HG03060 (cell line): ENCODE data around the gene SIVA1.

Experiments used
- ATAC-seq: cut with Tn5 transposase; IDR thresholded peaks from one replicate; pipeline ENCODE4 v1.9.1; 2021; ENCODE audit warnings: low read depth, moderate number of reproducible peaks; ENCODE audit not compliant: unreplicated experiment

The SIVA1 gene

DNA sequence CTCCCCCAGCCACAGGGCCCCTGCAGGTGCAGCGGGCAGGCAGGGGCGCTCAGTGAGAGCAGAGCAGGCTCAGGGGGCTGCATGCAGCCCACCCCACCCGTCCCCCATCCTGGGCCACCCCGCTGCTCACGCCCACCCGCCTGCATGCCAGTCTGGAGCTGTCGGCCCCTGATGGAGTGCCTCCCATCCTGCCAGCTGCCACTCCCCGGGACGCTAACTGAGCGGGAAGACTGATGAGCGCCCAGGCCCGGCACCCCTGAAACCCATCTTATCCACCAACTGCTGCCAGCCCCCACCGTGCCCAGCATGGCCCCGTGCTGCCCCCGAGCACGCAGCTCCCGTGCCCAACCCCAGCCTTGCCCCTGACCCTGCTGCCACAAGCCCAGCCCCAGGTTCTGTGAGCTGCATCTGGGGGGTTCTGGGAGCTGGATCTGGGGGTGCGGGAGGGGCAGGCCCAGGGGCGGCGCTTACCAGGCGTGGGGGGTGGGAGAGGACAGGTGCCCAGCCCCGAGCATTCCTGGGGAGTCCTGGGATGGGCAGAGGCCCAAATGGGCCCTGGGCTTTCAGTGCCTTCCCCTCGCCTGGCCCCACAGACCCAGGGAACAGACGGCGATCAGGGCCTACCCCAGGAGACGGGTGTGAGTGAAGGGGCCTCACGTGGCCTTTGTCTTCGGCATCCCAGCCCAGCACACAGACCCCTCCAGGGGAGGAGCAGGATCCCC, 29.3 kb downstream of the SIVA1 start:
- no peak for ATAC-seq

DNA sequence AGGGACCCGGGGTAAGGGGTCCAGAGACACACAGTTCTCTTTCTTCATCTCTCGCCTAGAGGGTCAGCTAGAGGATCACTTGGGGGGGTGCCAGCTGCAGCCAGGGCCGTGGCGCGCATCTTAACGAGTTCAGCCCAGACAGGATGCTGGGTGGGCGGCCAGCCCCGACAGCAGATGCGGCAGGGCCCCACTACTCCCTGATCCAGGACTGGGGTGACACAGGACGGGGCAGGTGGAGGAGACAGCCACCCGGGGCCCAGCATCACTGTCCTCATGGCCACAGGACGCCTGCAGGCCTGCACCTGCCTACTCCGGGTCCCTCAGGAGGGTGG, 29.8 kb downstream of the SIVA1 start:
- no peak for ATAC-seq

- no peak for ATAC-seq
These were observed 30.7 kb downstream of the SIVA1 start for GRCh38 chr14:104783484-104784217.

DNA sequence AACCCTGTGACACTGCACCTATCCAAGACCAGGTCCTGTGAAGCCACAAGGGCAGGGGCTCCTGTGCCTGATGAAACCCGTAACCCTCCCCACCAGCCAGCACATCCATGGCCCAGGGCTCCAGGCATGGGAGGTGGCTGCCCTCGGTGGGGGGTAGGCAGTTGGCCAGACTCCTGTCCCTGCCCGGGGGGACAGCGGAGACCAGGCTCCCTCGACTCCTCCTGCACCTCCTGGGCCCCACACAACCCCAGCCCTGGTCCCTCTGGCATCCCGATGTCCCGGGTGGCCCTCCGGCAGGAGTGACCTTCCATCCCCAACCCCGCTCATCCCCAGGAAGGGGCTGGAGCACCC, 31.2 kb downstream of the SIVA1 start:
- no peak for ATAC-seq

GRCh38 chr14:104784846-104785707, 32.1 kb downstream of the SIVA1 start:
- ATAC-seq = no peak

- no peak for ATAC-seq
These were observed 32.7 kb downstream of the SIVA1 start for GRCh38 chr14:104785708-104786080.

DNA sequence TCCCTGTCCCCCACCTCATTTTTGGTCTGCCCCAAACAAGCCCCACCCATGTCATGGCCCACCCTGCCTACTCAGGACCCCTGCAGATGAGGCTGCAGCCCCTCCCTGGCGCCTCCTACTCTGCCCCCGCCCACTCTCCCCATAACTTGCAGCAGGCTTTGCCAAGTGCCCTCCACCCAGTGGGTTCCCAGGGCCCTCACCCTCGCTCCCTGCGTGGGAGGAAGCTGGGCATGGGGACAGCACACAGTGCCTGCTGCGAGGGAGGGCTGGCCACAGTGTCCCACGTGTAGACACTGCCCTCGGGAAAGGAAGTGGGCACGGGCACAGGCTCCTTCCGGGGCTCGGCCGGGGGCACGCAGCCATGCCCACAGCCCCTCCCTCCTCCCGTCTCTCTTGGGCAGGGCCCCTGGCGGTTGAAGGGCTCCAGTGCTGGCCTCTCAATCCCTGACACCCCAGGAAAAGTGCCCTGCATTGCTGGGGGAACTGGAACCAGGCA, 33.2 kb downstream of the SIVA1 start:
- no peak for ATAC-seq

DNA sequence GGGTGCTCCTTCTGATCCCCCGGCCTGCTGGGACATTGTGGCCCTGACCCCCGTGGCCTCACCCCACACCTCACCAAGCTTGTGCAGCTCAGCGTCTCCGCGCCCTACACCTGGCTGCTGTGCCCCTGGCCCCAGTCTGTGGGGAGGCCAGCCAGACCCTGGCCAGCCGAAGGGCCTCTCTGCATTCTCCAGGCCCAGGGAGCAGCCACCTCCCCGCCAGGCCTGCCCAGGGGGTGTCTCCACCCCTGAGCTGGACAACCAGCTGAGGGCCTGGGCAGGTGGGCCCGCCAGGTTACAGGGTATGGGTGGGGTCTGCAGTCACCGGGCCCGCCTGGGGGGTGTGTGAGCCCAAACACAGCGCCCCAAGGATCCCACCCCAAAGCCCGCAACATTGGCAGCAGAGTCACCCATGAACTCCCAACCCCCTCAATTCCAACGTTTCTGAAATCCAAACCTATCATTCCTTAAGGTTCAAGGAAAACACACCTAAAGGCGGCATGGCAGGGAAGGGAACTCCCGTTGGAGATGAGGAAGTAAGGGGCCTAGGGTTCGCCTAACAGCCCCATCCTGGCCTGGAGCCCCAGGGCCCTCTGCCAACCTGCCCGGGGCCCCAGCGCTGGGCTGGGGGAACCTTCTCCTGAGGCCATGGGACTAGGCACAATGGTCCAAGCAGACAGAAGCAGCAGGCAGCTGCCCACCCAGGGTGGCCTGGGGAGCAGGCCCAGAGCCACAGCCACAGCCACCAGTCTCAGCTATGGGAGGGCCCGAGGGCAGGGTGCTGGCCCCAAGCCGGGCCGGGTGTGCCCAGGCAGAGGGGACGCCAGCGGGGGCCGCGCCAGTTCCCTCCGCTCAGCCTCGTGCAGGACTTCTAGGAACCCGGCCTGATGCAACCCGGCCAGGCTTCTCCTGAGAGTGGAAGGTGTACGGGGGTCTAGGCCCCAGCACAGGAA, 34.1 kb downstream of the SIVA1 start:
- no peak for ATAC-seq

- no peak for ATAC-seq
These were observed 34.8 kb downstream of the SIVA1 start for GRCh38 chr14:104787736-104788135.

GRCh38 chr14:104788161-104788818, 35.3 kb downstream of the SIVA1 start:
- no peak for ATAC-seq

- no peak for ATAC-seq
These were observed 36.1 kb downstream of the SIVA1 start for GRCh38 chr14:104788873-104789663.

GRCh38 chr14:104789752-104790743, 37.1 kb downstream of the SIVA1 start:
- no peak for ATAC-seq

DNA sequence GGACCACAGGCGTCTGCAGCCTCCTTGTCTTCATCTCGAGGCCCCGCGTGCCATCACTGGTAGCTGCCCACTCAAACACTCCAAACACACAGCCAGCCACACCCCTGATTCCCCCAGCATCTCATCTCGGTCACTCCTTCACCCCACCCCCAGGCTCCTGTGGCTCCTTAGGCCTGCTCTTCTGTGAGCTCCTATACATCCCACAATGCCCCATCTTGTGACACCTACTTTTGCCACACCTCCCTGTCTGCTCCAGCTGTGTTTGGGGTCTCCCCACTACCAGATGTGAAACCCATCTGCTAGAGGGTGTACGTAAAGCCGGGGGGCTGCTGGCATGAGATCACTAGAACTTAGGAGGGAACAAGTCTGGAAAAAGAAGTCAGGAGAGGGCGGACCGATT, 38.5 kb downstream of the SIVA1 start:
- ATAC-seq = no peak

DNA sequence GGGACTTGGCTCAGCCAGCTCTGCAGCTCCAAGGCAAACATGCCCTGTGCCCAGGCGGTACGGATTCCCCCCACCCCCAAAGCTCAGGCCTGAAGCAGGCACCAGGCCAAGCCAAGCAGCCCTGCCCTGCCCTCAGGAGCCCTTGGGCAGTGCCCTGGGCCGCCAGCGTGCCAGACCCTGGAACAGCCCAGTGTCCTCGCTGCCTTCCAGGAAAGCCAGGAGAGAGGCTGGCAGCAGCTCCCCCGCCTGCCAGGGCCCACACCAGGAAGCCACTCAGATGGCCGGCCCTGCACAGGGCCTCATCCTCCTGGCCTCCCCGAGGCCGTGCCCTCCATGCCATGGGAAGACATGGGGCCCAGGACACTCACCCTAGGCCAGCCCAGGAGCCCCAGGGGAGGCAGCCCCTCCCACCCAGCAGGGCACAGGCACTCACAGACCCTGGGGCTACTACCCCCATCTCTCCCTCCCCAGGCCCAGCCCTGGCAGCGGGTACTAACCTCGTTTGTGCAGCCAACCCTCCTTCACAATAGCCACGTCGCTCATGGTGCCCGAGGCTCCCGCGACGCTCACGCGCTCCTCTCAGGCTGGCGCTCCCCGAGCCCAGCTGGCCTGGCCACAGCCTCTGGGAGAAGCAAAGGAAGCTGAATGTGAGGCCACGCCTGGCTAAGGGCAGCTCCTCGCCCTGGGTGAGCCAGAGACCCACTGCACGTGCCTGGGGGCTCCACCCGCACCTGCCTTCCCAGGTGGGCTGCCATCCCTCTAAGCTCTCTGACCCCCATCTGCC, 39.3 kb downstream of the SIVA1 start:
- ATAC-seq = no peak

- no peak for ATAC-seq
These were observed 40.2 kb downstream of the SIVA1 start for GRCh38 chr14:104792945-104793702.

- no peak for ATAC-seq
These were observed 40.7 kb downstream of the SIVA1 start for GRCh38 chr14:104793703-104793959.

DNA sequence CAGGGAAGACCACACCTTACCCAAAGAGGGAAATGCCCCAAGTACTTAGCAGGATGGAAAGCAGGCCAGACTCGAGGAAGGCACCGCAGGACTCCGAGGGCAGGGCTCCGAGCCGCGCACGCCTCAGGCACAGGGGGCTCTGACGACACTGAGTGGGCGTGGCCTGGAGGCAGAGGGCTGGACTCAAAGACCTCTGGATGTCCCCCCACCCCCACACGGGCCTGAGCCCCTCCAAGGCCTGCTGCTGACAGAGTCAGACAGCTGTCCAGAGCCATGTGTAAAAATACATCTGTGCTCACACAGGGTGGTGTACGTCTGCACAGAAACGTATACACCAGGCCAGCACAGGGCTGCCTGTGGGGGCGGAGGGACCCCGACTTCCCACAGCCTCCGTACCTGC, 41.2 kb downstream of the SIVA1 start:
- no peak for ATAC-seq
